ENCODE results near the gene EEFSEC.

Gene EEFSEC

DNA sequence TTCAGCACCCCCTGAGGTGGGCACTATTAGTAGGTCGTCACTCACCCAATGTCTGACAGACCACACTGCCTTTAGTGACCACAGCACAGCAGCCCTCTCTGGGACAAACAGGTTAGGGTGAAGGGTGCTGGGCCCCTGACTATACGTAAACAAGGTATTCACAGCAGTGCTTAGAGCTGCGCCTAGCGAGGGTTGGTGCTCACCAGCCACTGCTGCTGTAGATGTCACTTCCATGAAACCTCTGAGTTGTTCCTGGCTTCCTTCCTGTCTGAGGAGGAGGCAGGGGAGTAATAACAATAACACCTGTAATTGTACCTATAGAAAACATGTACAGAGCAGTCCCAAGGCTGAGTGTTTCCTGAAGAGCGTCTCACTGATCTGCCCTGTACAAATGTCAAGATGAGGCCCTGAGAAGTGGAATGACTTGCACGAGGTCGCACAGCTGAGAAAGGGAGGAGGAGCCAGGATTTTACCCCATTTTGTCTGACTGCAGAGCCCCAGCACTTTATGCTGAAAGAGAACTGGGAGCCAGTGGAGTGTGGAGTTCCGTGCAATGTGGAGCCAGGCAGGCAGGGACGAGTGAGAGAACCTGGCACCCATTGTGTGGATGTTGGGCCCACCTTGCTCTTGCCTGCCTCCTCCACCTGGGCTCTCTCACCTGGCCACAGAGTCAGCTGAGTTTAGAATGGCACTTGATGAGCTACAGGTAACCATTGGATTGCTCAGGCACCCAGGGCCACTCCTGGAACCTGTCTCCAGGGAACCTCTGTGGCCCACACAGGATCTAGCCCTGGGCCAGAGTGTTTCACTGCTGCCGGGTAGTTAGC, 219.6 kb downstream of the EEFSEC start:
- DNase-seq (ENCODE audit: low spot score), result no peak
- TF ChIP-seq, protein P1, sequence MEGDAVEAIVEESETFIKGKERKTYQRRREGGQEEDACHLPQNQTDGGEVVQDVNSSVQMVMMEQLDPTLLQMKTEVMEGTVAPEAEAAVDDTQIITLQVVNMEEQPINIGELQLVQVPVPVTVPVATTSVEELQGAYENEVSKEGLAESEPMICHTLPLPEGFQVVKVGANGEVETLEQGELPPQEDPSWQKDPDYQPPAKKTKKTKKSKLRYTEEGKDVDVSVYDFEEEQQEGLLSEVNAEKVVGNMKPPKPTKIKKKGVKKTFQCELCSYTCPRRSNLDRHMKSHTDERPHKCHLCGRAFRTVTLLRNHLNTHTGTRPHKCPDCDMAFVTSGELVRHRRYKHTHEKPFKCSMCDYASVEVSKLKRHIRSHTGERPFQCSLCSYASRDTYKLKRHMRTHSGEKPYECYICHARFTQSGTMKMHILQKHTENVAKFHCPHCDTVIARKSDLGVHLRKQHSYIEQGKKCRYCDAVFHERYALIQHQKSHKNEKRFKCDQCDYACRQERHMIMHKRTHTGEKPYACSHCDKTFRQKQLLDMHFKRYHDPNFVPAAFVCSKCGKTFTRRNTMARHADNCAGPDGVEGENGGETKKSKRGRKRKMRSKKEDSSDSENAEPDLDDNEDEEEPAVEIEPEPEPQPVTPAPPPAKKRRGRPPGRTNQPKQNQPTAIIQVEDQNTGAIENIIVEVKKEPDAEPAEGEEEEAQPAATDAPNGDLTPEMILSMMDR (IDR thresholded peaks at IDR 0.05; ENCODE audit: extremely low read depth, missing control alignments), result no peak

DNA sequence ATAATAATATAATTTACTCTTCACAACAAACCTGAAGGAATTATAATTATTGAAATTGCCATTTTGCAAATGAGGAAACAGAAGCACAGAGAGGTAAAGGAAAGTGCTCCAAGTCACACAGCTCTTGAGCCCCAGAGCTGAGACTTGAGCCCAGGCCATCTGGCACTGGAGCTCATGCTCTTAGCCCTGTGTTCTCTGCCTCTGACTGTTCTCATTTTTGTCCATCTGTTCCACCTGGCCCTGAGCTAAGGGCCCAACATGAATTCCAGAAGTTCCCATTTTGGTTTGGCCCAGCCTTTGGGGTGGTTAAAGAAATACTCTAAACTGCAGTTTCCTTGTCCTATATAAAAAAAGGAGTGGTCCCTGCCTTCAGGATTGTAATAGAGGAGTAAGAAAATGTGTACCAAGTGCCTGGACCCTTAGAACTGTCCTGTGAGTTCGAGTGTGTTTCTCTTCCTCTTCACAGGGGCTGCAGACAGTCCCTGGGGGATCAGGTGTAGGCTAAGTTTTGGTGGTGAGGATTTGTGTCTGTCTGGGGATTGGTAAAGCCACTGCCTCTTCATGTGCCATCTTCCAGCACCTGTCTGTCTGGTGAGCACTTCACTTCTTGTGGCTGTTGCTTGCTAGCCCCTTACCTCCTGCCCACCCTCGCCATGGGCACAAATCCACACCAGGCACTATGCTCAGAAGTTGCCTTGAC, 221.6 kb downstream of the EEFSEC start:
- TF ChIP-seq, protein P1 (IDR thresholded peaks at IDR 0.05; ENCODE audit: extremely low read depth, missing control alignments), result no peak
- DNase-seq (ENCODE audit: low spot score), result no peak

DNA sequence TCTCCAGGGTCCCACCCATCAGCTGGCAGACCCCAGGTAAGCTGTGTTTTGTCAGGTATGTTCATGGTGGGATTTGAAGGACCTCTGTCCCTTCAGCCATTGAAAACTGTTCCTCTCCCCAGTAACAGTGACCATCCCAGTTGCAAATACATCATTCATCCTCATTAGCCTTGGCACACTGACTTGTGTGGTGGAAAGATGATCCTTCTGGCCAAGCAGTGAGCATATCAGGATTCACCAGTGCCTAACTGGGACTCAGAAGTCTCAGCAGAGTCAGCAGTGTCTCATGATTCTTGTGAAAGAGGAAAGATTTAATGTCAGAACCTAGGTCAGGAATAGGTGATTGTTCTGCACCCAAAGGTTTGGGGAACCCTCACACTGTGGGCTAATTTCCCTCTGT, 223.2 kb downstream of the EEFSEC start:
- no peak for DNase-seq (ENCODE audit: low spot score)
- TF ChIP-seq, protein P1 (IDR thresholded peaks at IDR 0.05; ENCODE audit: extremely low read depth, missing control alignments), result no peak

DNA sequence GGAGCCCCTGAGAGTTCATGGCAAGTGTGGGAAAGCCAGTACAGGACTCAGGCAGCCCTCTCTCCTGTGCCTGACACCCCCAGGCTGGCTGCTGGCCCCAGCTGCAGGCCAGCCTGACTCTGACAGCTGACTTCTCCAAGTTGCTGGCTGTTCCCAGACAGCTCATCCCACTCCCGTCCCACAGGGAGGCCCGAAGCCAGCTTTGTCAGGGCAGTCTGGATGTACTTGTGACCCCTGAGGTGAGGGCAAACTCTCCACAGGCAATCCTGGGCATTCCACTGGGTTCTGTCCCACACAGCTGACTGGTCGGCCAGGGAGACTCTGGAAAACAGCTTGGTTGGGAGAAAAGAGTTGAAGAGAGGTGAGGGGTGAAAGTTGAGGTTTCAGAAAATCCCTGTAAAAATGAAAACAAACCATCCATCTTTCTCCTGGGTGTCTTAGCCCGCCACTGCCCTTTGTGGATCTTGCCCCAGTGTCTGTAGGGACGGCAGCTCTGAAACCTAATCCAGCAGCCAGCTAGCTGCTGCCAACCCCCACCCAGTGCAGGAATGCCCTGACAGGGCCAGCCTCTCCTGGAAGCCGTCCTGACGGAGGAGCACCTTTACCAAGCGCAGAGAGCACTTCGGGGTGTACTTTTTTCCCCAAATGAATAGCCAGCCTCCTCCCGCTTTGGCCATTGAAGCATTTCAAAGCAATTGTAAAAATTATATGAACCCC, 225.5 kb downstream of the EEFSEC start:
- TF ChIP-seq, protein P1 (IDR thresholded peaks at IDR 0.05; ENCODE audit: extremely low read depth, missing control alignments), result no peak
- no peak for DNase-seq (ENCODE audit: low spot score)

DNA sequence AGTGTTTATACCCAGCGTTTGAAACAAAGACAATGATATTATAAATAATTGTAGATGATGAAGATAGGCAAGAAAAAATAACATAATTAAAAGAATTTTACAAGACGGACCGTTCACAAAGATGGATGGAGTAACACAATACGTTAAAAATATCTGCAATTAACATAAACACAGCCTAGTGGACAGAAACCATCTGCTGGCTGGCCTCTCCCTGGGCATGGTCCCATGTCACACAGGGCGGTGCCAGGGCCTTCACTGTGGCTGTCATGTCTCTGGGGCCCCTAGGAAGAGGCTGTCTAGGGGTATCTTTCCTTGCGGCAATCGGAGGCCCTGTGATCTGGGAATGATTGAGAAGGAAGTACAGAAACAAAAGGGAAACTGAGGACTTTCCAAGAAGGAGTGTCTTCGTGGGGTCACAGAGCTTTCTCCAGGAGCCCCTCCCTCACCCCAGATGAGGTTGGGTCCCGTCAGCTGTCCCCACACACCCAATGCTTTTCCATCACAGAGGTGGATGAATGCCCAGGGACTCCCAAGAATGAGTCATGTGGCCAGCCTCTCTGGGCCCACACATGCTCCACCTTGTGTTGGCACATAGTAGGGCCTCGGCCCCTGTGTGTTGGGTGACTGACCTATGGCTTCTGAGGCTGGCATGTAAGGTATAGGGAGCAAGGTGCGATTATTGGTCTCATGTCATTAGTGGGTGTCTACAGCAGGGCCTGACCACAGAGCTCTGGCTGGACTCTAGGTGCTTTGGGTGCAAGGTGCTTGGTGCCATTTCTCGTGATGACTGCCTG, 226.3 kb downstream of the EEFSEC start:
- TF ChIP-seq, protein P1 (IDR thresholded peaks at IDR 0.05; ENCODE audit: extremely low read depth, missing control alignments), result no peak
- DNase-seq (ENCODE audit: low spot score), result no peak

DNA sequence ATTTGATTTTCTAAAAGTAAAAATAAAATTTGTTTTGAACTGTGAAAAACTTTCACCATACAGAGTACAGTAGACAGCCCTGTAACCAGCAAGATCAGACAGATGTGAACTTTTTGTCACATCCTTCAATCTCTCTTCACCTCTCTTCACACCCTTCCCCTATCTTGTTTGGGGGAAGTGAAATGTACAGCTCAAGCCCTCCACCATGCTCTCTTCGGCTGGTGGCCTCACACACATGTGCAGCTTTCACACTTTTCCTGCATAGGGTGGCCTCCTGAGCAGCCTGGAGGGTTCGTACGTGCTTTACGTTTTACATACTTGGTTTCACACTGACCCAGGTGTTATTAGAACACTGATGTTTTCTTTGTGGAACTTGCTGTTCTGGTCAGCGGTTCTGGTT, 227.0 kb downstream of the EEFSEC start:
- TF ChIP-seq, protein P1 (IDR thresholded peaks at IDR 0.05; ENCODE audit: extremely low read depth, missing control alignments), result no peak
- no peak for DNase-seq (ENCODE audit: low spot score)

All from GM20000 (cell line).